ENCODE data around the gene DAZL.

DAZL gene

DNA sequence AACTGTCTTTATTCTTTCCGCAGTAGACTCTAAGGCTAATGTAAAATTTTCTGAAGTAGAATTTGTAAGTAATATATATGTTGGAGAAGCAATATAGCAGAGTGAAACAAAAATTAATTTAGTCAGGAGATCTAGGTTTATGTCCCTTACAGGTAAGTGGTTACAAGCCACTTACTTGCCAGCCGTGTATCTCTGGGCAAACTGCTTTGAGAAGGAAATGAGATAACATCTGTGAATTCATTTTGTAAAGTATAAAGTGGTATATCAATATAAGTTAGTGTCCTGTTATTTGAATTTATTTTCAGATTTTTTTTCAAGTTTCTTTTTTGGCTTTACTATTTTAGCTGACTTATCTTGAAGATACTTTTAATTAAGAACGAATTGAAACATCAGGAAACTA lies 5.5 kb downstream of the DAZL start:
- TF ChIP-seq, protein P1, sequence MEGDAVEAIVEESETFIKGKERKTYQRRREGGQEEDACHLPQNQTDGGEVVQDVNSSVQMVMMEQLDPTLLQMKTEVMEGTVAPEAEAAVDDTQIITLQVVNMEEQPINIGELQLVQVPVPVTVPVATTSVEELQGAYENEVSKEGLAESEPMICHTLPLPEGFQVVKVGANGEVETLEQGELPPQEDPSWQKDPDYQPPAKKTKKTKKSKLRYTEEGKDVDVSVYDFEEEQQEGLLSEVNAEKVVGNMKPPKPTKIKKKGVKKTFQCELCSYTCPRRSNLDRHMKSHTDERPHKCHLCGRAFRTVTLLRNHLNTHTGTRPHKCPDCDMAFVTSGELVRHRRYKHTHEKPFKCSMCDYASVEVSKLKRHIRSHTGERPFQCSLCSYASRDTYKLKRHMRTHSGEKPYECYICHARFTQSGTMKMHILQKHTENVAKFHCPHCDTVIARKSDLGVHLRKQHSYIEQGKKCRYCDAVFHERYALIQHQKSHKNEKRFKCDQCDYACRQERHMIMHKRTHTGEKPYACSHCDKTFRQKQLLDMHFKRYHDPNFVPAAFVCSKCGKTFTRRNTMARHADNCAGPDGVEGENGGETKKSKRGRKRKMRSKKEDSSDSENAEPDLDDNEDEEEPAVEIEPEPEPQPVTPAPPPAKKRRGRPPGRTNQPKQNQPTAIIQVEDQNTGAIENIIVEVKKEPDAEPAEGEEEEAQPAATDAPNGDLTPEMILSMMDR (IDR thresholded peaks at IDR 0.05; ENCODE audit: control insufficient read depth, insufficient read depth, low read depth, low read length, missing control alignments): no peak

DNA sequence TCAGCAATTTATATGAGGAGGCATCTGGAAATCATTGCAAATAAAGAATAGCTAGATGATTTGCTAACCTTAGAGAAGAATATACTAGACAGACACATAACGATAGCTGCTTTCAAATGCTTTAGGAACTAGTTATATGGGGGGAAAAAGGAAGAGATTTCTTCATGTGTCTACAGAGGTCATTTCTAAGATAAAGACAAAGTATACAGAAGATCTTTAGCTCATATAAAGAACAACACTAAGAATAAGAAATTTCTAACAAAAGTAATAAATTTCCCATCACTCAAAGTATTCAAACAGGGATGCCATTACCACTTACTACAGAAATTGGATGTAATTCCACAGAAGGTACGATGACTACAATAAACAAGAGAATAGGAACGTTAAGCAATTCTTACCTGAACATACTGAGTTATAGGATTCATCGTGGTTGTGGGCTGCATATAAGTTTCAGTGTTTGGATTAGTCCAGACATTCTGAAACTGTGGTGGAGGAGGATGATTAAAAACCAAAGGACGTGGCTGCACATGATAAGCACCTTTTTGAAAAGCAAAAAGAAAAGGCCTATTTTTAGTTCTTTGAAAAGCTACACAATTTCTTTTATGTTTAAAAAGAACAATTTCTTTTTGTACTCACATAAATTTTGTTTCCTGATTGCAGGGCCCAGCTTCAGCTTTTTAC lies 8.7 kb downstream of the DAZL start:
- H3K4me3 ChIP-seq (ENCODE audit: control insufficient read depth, low read depth, low read length): no peak overlapping the region
- TF ChIP-seq, protein P1 (IDR thresholded peaks at IDR 0.05; ENCODE audit: control insufficient read depth, insufficient read depth, low read depth, low read length, missing control alignments): no peak
- DNase-seq (ENCODE audit: low read depth): no peak

More for the DNA sequence above, 5.5 kb downstream of the DAZL start:
- H3K4me3 ChIP-seq (ENCODE audit: control insufficient read depth, low read depth, low read length): no peak overlapping the region
- DNase-seq (ENCODE audit: low read depth): no peak

DNA sequence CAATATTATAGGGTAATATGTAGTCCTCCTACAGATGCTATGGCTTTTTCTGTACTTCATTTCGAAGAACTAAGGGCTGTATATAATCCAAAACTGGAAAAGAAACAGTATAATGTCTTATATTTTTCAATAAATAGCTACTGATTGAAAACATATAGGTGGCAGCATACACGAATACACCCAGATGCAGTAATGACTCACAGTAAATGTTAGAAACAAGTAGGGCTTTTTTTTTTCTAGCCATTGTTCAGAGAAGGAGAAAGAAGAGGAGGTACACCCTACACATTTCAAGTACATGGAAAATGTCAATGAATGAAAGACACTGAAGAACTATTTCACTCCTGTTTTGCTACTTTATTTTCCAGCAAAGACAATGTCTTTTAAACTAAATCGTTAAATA lies 9.4 kb downstream of the DAZL start:
- DNase-seq (ENCODE audit: low read depth): no peak
- TF ChIP-seq, protein P1 (IDR thresholded peaks at IDR 0.05; ENCODE audit: control insufficient read depth, insufficient read depth, low read depth, low read length, missing control alignments): no peak
- no peak overlapping the region for H3K4me3 ChIP-seq (ENCODE audit: control insufficient read depth, low read depth, low read length)

DNA sequence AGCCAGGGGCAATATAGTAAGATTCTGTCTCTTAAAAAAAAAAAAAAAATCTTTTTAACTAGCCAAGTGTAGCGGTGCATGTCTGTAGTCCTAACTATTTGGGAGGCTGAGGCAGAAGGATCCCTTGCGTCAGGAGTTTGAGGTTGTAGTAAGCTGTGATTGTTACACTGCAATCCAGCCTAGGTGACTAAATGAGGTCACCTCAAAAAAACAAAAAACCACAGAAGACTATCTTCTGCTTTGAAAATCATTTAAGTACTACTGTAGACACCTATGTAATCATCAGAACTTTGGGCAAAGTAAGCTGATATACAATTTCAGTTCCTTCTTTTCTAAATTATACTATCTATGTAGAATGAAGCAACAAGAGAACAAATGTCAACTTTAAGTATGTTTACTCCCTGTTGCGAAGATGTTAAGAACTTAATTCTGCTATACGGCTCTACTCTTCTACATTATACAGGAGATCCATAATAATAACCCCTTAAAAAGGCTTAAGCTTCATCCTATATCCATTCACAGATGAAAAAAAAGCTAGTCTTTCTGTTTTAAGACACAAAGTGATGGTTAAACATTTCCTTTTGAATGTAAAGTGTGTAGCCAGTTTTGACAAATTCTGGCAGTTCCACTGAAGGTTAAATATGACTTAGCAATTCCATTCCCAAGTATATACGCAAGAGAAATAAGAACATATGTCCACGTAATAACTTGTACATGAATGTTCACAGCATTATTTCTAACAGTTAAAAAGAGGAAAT lies 15.2 kb downstream of the DAZL start:
- no peak for DNase-seq (ENCODE audit: low read depth)
- H3K4me3 ChIP-seq (ENCODE audit: control insufficient read depth, low read depth, low read length): no peak overlapping the region
- TF ChIP-seq, protein P1 (IDR thresholded peaks at IDR 0.05; ENCODE audit: control insufficient read depth, insufficient read depth, low read depth, low read length, missing control alignments): no peak

DNA sequence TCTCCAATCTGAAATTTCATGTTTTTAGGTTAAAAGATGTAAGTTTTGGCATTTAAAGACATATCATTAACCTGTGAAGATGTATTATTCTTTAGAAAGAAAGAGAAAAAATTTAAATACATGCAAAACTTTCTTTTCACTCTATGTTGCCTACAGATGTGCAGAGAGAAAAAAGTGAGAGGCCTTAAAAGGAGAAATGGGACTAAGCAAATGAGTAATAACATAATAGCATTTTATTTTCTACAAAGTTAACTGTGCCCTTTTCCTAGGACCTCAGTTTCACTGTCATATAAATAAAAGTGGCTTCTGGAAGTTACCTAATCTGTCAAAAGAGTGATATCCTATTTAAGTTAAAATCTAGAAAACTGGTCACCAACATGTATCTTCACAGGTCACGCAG lies 16.1 kb downstream of the DAZL start:
- no peak for DNase-seq (ENCODE audit: low read depth)
- H3K4me3 ChIP-seq (ENCODE audit: control insufficient read depth, low read depth, low read length): no peak overlapping the region
- TF ChIP-seq, protein P1 (IDR thresholded peaks at IDR 0.05; ENCODE audit: control insufficient read depth, insufficient read depth, low read depth, low read length, missing control alignments): no peak

DNA sequence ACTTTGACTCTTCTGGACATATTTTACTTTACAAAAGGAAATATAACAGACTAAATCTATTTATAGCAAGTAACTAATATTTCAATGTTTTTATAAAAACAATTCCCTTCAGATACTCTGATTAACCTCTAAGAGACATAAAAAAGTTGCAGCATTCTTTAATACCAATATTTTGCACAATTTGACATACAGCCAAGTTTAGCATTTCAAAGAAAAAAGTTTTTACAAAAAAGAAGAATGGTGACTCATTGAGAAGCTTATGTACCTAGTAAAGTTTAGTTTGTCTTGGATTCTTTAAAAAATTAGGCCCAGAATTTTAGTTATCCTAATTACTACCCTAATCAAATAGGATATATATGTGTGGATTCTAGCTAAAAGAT lies 17.6 kb downstream of the DAZL start:
- peak; percentile 23 for DNase-seq (ENCODE audit: low read depth)
- TF ChIP-seq, protein P1 (IDR thresholded peaks at IDR 0.05; ENCODE audit: control insufficient read depth, insufficient read depth, low read depth, low read length, missing control alignments): no peak
- H3K4me3 ChIP-seq (ENCODE audit: control insufficient read depth, low read depth, low read length): no peak overlapping the region
